C4-2B (cell line): ENCODE data around the gene ADAMTSL1.

Experiments used
- CTCF ChIP-seq: fragments of 450-650 bp; conservative IDR thresholded peaks from 2 replicates; pipeline ENCODE4 v1.5.1; 2017; ENCODE audit warnings: mild to moderate bottlenecking
- ZFX ChIP-seq: fragments of 450-650 bp; IDR thresholded peaks from 2 replicates; pipeline ENCODE4 v1.6.1; 2017

DNA sequence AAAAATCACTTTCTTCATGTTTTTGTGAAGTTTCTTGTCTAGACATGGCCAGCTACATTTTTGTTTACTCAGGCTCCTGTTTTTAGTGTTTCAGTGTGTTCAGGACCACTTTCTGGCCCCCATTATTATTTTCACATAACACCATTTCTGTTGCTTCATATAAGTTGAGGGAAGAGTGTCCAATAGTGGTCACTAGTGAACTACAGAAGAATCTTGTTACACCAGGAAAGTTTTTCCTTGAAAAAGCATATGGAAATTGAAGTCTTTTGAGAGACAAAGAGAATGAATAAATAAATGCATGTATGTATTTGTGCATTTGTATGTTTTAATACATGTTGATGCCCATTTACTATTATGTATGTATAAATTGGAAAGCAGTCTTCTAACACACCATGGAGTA lies 3.8 kb downstream of the ADAMTSL1 start:
- TF ChIP-seq CTCF (no peak), ZFX (no peak)
